ENCODE measurements around the gene SPRR2B.
"Not testable (repeated sequence)": the region's sequence is repeated elsewhere in the genome, so short reads cannot be mapped to it uniquely, and the experiment has no call there.

Gene SPRR2B

GRCh38 chr1:153071511-153071910 is at the start of gene SPRR2B:
SPRR2B (minus strand) TSS chr1:153071611; CDS start chr1:153070839, 772 bp downstream.
- DNase-seq, result no peak

GRCh38 chr1:153120945-153121344 is 49.5 kb upstream of the SPRR2B start:
- DNase-seq, result no peak

GRCh38 chr1:153119491-153119971 is 48.1 kb upstream of the SPRR2B start:
- DNase-seq, result no peak

- DNase-seq, result not testable (repeated sequence)
Measured at GRCh38 chr1:153115264-153115663, 43.9 kb upstream of the SPRR2B start.

- DNase-seq, result no peak
Measured at GRCh38 chr1:153113416-153113815, 42.0 kb upstream of the SPRR2B start, which contains the start of gene SPRR2F. SPRR2F (minus strand) TSS chr1:153113516; CDS start chr1:153112733, 783 bp downstream.

- not testable (repeated sequence) for DNase-seq
Measured at GRCh38 chr1:153112454-153112853, 41.0 kb upstream of the SPRR2B start.

GRCh38 chr1:153100245-153100644 is 28.8 kb upstream of the SPRR2B start:
- no peak for DNase-seq

- no peak for DNase-seq
Measured at GRCh38 chr1:153099461-153100045, 28.1 kb upstream of the SPRR2B start.

GRCh38 chr1:153095764-153096163 is 24.4 kb upstream of the SPRR2B start:
- no peak for DNase-seq

GRCh38 chr1:153094426-153094825 is 23.0 kb upstream of the SPRR2B start, which contains the start of gene SPRR2E:
SPRR2E (minus strand) TSS chr1:153094526; CDS start chr1:153093751, 775 bp downstream.
- no peak for DNase-seq

- no peak for DNase-seq
Measured at GRCh38 chr1:153087652-153088051, 16.2 kb upstream of the SPRR2B start.

- no peak for DNase-seq
Measured at GRCh38 chr1:153081736-153082135, 10.3 kb upstream of the SPRR2B start.

GRCh38 chr1:153072806-153073726 is 1.7 kb upstream of the SPRR2B start:
- DNase-seq, result no peak

GRCh38 chr1:153070243-153070642 is 1.2 kb downstream of the SPRR2B start:
- DNase-seq, result no peak

- no peak for DNase-seq
Measured at GRCh38 chr1:153058826-153059784, 12.3 kb downstream of the SPRR2B start.

- no peak for DNase-seq
Measured at GRCh38 chr1:153058154-153058553, 13.3 kb downstream of the SPRR2B start.

GRCh38 chr1:153057375-153057774 is 14.0 kb downstream of the SPRR2B start, which contains the start of gene SPRR2A:
SPRR2A (minus strand) TSS chr1:153057512; CDS start chr1:153056735, 777 bp downstream.
- DNase-seq, result no peak

GRCh38 chr1:153056111-153056510 is 15.3 kb downstream of the SPRR2B start:
- not testable (repeated sequence) for DNase-seq

GRCh38 chr1:153049211-153049610 is 22.2 kb downstream of the SPRR2B start:
- DNase-seq, result no peak

- no peak for DNase-seq
Measured at GRCh38 chr1:153040950-153041631, 30.3 kb downstream of the SPRR2B start, which contains the start of gene SPRR2D. SPRR2D (minus strand) TSS chr1:153041120; CDS start chr1:153040346, 774 bp downstream.

- DNase-seq, result no peak
Measured at GRCh38 chr1:153035211-153035610, 36.2 kb downstream of the SPRR2B start.
